HG02623 (cell line): Measurements from ENCODE around the gene DCLK1.

Experiments used
- ATAC-seq: cut with Tn5 transposase; IDR thresholded peaks from one replicate; pipeline ENCODE4 v1.9.1; 2021; ENCODE audit warnings: moderate library complexity; ENCODE audit not compliant: unreplicated experiment

DCLK1 gene

GRCh38 chr13:35874704-35875103, 256.5 kb downstream of the DCLK1 start:
- ATAC-seq: no peak

DNA sequence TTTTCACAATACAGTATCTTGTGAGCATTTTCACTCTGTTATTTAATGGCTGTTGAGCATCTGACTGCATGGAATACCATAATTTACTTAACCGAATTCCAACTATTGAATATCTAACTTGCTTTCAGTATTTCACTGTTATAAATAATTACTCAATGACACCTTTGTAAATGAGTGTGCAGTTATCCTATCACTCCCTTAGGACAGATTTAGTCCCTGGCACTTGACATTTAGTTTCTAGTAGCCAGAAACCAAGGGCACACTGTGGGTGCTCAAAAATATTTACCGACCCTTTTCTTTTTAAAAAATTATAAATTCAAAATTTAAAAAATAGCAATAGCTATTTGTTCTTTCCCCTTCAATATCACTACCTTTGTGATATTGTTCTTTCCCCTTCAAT, 258.8 kb downstream of the DCLK1 start:
- ATAC-seq: no peak

- ATAC-seq: no peak
Observed at GRCh38 chr13:35871561-35871960, 259.6 kb downstream of the DCLK1 start.

DNA sequence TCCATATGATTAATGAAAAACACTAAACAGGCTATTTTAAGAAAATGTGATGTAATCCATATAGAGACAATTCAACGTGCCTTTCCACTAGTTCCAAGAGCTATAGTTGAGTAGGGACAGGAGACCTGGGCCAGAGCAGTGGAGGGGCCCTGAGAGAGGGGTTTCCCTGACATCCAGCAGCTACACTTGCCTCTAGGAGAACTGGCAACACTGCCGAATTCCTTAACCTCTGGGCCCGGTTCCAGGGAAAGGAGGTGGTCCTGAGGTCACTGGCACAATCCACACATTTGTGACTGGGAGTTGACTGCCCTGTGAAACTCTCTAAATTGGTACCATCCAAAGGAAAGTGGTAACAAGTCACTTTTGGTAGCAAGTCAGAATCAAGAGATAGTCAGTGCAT, 264.4 kb downstream of the DCLK1 start:
- no peak for ATAC-seq

GRCh38 chr13:35865341-35866240, 265.6 kb downstream of the DCLK1 start:
- no peak for ATAC-seq

DNA sequence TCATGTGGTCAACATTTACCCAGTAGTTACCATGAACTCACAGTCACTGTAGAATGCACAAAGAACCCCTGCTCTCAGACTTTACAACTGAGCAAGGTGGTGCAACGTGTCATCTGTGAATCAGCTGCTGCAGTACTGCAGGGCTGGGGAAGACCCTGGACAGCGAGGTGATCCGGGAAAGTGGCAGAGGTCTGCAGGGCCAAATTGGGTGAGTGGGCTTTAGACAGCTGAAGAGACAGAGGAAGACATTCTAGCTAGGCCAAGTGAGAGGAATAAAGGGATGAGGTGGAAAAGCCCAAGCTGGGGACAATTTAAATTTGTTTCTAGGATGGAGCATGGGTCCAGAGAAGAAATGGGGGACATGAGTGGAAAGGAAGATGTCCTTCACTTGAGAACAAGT, 270.5 kb downstream of the DCLK1 start:
- no peak for ATAC-seq

DNA sequence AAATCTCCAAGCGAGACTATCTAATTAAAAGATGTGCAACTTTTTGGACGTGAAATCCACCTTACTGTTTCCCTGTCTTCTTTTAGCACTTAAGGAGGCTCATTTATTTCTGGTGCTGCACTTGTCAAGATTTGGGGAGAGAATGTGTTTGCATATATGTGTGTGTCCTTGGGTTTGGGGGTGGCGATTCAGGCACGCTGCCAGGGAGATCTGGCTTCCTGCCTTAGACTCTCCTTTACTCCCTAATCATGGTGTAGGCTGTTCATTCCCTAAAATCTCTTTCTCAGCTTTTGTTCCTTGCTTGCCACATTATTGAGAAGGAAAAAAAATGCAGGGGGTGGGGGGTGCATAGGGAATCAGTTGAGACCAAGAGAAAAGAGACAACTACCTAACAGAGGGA, 271.2 kb downstream of the DCLK1 start:
- no peak for ATAC-seq

GRCh38 chr13:35858665-35859064, 272.5 kb downstream of the DCLK1 start:
- ATAC-seq: no peak

DNA sequence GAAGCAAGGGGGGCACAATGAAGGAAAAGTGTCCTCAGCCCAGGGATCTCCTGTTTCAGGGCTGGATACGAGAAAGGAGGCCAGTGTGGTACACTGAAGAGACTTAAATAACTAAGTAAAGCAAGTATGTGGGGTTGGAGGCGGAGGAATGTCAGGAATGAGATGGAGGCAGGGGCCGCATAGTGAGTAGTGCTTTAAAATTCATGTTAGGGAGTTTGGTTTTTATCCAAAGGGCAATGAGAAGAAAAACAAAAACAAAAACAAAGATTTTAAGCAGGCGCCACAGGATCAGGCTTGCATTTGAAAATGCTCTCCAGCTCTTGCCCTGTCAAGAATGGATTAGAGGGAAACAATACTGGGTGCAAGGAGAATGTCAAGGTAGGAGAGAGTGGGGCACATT, 273.4 kb downstream of the DCLK1 start:
- no peak for ATAC-seq

GRCh38 chr13:35856721-35857364, 274.3 kb downstream of the DCLK1 start:
- no peak for ATAC-seq

GRCh38 chr13:35856084-35856483, 275.1 kb downstream of the DCLK1 start:
- ATAC-seq: no peak

DNA sequence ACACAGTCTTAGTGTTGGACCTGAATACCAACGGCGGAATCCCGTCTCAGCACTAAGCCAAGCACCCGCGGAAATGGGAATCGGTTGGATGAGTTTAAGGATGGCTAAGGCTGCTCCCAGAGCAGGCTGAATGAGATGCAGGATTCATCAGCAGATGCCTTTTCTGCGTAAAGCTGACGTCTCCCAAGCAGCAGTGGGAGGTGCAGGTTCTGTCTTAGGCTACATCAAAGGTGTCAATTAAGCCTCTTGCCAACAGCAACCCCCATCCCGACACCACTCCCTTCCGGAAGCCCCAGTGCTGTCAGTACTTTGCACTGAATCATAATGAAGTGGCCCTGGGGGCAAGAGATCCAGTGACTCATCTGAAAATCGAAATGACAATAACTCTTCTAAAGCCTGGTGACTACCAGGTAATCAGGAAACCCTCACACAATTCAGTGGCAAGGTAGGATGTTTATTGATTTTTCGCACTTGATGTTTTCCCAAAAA, 275.6 kb downstream of the DCLK1 start:
- ATAC-seq: no peak

DNA sequence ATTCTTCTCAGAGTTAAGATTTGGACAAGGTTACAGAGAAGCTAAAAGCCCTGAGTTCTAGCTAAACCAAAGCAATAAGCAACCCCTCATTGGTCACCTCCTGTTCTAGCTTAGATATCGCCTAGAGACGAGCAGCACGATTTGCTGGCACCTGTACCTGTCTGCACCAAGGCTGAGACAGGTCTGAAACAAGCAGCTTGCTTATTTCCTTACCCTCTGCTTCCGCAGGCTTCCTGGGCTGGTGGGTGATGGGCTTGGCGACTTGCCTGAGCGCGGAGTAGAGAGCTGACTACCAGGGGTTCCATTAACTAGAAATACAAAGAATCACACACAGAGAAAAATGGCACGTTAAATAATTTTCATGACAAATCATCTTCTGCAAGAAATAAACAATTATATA, 276.9 kb downstream of the DCLK1 start:
- ATAC-seq: no peak

- no peak for ATAC-seq
Observed at GRCh38 chr13:35851881-35852280, 279.3 kb downstream of the DCLK1 start.

DNA sequence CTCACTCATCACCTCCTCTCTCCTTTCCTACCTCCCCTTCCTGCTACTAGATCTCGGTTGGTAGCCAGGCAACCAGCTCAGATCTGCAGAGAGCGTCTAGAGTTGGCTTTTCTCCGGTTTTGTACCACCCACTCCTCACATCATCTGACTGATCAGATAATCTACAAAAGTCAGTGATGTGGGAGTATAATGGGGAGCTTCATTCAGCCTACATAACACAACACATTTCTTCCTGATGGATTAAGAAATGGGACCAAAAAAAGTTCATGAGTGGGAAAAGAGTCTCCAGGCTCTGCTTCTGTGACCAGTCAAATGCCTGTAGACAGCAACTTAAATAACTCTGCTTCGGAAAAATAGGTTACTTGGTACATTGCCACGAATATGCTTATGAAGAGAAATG, 279.8 kb downstream of the DCLK1 start:
- ATAC-seq: no peak

GRCh38 chr13:35850569-35850968, 280.6 kb downstream of the DCLK1 start:
- ATAC-seq: no peak

DNA sequence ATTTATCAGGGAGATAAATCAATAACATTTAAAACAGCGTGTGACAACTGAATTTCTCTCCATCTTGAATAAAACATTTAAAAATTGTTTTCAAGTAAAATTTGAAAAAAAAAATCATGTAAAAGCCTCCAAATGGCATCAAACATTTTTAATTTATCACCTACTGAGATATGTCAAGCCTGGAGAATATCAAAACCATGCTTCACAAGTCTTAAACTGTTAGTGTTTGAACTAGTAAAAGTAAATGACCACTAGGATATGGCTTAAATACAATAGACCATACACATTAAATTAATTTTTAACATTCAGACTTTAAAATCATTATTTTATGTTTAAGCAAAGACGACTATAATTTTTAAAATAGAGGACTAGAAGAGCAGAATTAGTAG, 281.9 kb downstream of the DCLK1 start:
- ATAC-seq: no peak

DNA sequence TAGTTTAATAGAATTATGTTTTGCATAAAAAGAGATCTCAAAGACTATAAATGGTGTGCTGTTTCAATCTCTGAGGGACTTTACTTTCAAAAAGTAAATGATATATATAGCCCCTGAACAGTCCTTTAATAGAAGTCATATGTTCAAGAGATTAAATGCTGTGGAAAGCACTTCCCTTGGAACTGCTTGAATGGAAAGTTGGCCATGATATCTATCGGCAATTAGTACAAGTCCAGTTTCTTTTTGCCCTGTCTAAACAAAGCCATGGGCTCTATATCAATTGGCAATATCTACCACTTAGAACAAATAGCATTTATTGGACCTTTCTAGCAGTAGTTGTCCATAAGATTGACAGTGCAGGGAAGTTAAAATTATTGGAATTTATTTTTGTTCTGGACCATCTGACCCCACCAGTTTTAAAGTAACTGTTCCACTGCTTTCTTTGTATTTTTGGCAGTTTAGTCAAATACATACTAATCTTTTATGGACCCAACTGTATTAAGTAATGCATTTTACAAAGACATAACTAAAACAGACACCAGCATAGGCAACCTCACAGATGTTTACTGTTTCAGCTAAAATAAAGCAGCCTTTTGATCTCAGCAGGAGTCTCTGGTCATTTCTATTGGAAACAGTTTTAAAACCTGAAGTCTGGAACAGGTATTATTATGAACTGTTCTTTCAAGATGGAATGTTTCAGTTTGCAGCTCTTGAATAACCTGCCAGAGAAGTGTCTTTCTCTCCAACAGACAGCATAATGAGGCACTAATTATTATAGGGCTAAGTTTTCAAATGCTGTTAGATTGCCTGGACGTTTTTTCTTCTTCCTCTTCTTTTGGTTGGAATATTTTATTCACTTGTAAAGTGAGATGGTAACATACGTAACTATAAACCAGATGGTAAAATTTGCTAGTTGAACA, 282.6 kb downstream of the DCLK1 start:
- ATAC-seq: no peak

DNA sequence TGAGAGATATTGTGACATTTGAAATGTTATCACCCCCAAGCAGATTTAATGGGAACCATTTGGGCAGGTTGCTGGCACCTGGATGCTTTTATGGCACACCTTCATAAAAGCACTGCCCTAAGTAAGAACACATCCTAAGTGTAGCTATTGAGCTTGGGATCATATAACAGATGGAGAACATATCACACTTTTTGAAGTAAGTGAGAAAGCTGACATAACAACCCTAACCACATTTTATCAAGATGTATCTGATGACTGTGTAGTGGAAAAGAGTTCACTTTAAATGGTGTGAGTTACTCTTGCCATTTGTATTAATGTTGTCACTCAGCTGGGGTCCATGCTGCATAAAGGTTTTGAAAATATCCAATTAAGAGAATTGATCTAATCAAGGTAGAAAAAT, 287.9 kb downstream of the DCLK1 start:
- no peak for ATAC-seq

- no peak for ATAC-seq
Observed at GRCh38 chr13:35841060-35841521, 290.1 kb downstream of the DCLK1 start.

- no peak for ATAC-seq
Observed at GRCh38 chr13:35839806-35840205, 291.4 kb downstream of the DCLK1 start.
